H1 (cell line): ENCODE results near the gene KCNH5. TPM values are rescaled to one million over a fixed set of nuclear protein-coding genes. Genes with fewer than 3 reads are reported as not detected.

ENCODE experiments used
- CTCF ChIA-PET: fragments of 300-600 bp; sonication (Branson Sonifier 250); formaldehyde crosslinking; loops from one replicate; lab custom pipeline; 2021; ENCODE audit not compliant: partially characterized antibody; lab: Charles Lee
- POLR2A ChIA-PET: fragments of 300-600 bp; sonication (Branson Sonifier 250); formaldehyde crosslinking; loops from one replicate; lab custom pipeline; 2021; ENCODE audit warnings: inconsistent platforms; ENCODE audit not compliant: partially characterized antibody; lab: Charles Lee
- DNase-seq, 2 experiments: peaks; one replicate each; pipeline versions ENCODE4 v3.0.0 to v3.0.0-alpha.2; 2010 to 2022; ENCODE audit warnings: low spot score in 2 of 2, low read depth in 1 of 2, mixed read lengths in 1 of 2
- FAIRE-seq: peaks from 2 replicates; lab custom pipeline; 2011; peaks lifted over from hg19 to GRCh38; lab: Jason Lieb, UNC
- H2AFZ ChIP-seq: 2 replicates; pipeline ENCODE4 v1.8.1; 2012; ENCODE audit warnings: low read length, inconsistent platforms
- H2AK5ac ChIP-seq: 2 replicates; pipeline ENCODE4 v1.6.1; 2013; ENCODE audit warnings: low read depth, low read length
- H2BK120ac ChIP-seq: replicated peaks from 2 replicates; pipeline ENCODE3; 2013; ENCODE audit warnings: low read depth, low read length, inconsistent platforms
- H2BK12ac ChIP-seq: 2 replicates; pipeline ENCODE4 v1.6.1; 2013; ENCODE audit warnings: low read depth, low read length
- H2BK15ac ChIP-seq: 2 replicates; pipeline ENCODE4 v1.6.1; 2013; ENCODE audit warnings: low read length
- H2BK20ac ChIP-seq: 2 replicates; pipeline ENCODE4 v1.6.1; 2013; ENCODE audit warnings: low read length
- H2BK5ac ChIP-seq: 2 replicates; pipeline ENCODE4 v1.6.1; 2013; ENCODE audit warnings: low read depth, low read length
- H3K14ac ChIP-seq: 2 replicates; pipeline ENCODE4 v1.6.1; 2013; ENCODE audit warnings: inconsistent platforms; ENCODE audit not compliant: insufficient read length
- H3K18ac ChIP-seq: 2 replicates; pipeline ENCODE4 v1.6.1; 2013; ENCODE audit warnings: low read length; ENCODE audit errors: extremely low read depth
- H3K23ac ChIP-seq: 2 replicates; pipeline ENCODE4 v1.6.1; 2013; ENCODE audit warnings: inconsistent platforms; ENCODE audit not compliant: insufficient read length
- H3K23me2 ChIP-seq: 2 replicates; pipeline ENCODE4 v1.6.1; 2013; ENCODE audit warnings: low read depth, low read length
- H3K27ac ChIP-seq: 2 replicates; pipeline ENCODE4 v1.6.1; 2011; ENCODE audit warnings: low read depth, low read length, inconsistent platforms
- H3K27me3 ChIP-seq, 4 experiments: replicated peaks in 1 of 4; 1 replicate in 1 of 4; 2 replicates in 3 of 4; pipeline versions ENCODE4 v1.6.1 to v1.8.1; 2011 to 2013; ENCODE audit warnings: low read length in 3 of 4, mild to moderate bottlenecking in 3 of 4, inconsistent platforms in 2 of 4, mixed read lengths in 2 of 4, moderate library complexity in 1 of 4; ENCODE audit not compliant: control insufficient read depth in 3 of 4, insufficient read depth in 3 of 4; ENCODE audit errors: extremely low read depth in 1 of 4
- H3K36me3 ChIP-seq, 4 experiments: 2 replicates each; pipeline versions ENCODE4 v1.6.1 to v1.8.1; 2011 to 2013; ENCODE audit warnings: mild to moderate bottlenecking in 4 of 4, low read length in 3 of 4, moderate library complexity in 2 of 4, control low read depth in 1 of 4, inconsistent platforms in 1 of 4; ENCODE audit not compliant: insufficient read depth in 4 of 4, control insufficient read depth in 2 of 4
- H3K4ac ChIP-seq: replicated peaks from 2 replicates; pipeline ENCODE3; 2013; ENCODE audit warnings: low read length, low read depth, mixed read lengths, inconsistent platforms; ENCODE audit not compliant: insufficient read length
- H3K4me1 ChIP-seq, 4 experiments: replicated peaks in 1 of 4; 1 replicate in 1 of 4; 2 replicates in 3 of 4; pipeline versions ENCODE4 v1.6.1 to v1.8.1; 2011 to 2013; ENCODE audit warnings: low read length in 3 of 4, inconsistent platforms in 2 of 4, mixed read lengths in 1 of 4; ENCODE audit not compliant: insufficient read depth in 4 of 4, control insufficient read depth in 3 of 4
- H3K4me2 ChIP-seq, 2 experiments: 2 replicates each; pipeline versions ENCODE4 v1.6.1 to v1.8.1; 2011 to 2013; ENCODE audit warnings: low read depth in 2 of 2, low read length in 2 of 2, control low read depth in 1 of 2, inconsistent platforms in 1 of 2, mild to moderate bottlenecking in 1 of 2; ENCODE audit not compliant: insufficient read depth in 1 of 2
- H3K4me3 ChIP-seq, 4 experiments: fragments of 200-600, 300-600 bp in 1 of 4; sonication (generic), shearing (Covaris generic), sonication (Bioruptor Twin) in 1 of 4; 2 replicates each; pipeline versions ENCODE4 v1.5.1 to v1.8.1; 2011 to 2016; ENCODE audit warnings: low read length in 4 of 4, low read depth in 3 of 4, control low read depth in 2 of 4, inconsistent platforms in 2 of 4, mild to moderate bottlenecking in 2 of 4, mixed read lengths in 1 of 4, moderate library complexity in 1 of 4; ENCODE audit not compliant: insufficient read depth in 2 of 4; ENCODE audit errors: extremely low read depth in 1 of 4
- H3K56ac ChIP-seq: replicated peaks from 2 replicates; pipeline ENCODE3; 2013; ENCODE audit warnings: low read depth, mild to moderate bottlenecking, mixed read lengths, low read length, inconsistent platforms; ENCODE audit not compliant: insufficient read length
- H3K79me1 ChIP-seq: 2 replicates; pipeline ENCODE4 v1.6.1; 2013; ENCODE audit warnings: low read depth, low read length, control low read depth
- H3K79me2 ChIP-seq, 2 experiments: 2 replicates each; pipeline versions ENCODE4 v1.6.1 to v1.8.1; 2012 to 2013; ENCODE audit warnings: low read length in 2 of 2, mild to moderate bottlenecking in 2 of 2, inconsistent platforms in 1 of 2; ENCODE audit not compliant: insufficient read depth in 2 of 2, control insufficient read depth in 1 of 2
- H3K9ac ChIP-seq, 4 experiments: replicated peaks in 1 of 4; 1 replicate in 1 of 4; 2 replicates in 3 of 4; pipeline versions ENCODE4 v1.6.1 to v1.8.1; 2011 to 2013; ENCODE audit warnings: low read depth in 3 of 4, low read length in 3 of 4, control low read depth in 2 of 4, mild to moderate bottlenecking in 2 of 4, moderate library complexity in 2 of 4, inconsistent platforms in 1 of 4; ENCODE audit errors: extremely low read depth in 1 of 4
- H3K9me3 ChIP-seq, 2 experiments: 2 replicates each; pipeline versions ENCODE4 v1.6.1 to v1.8.1; 2012 to 2013; ENCODE audit warnings: mild to moderate bottlenecking in 2 of 2, moderate library complexity in 2 of 2, control low read depth in 1 of 2, inconsistent platforms in 1 of 2, low read depth in 1 of 2, low read length in 1 of 2, mixed read lengths in 1 of 2; ENCODE audit not compliant: insufficient read depth in 2 of 2
- H4K20me1 ChIP-seq, 2 experiments: replicated peaks in 1 of 2; 2 replicates each; pipeline versions ENCODE3 to v1.8.1; 2011 to 2013; ENCODE audit warnings: inconsistent platforms in 2 of 2, low read length in 2 of 2, mild to moderate bottlenecking in 1 of 2; ENCODE audit not compliant: insufficient read depth in 2 of 2, control insufficient read depth in 1 of 2
- H4K5ac ChIP-seq: 2 replicates; pipeline ENCODE4 v1.6.1; 2013; ENCODE audit warnings: low read length, low read depth, mixed read lengths, inconsistent platforms; ENCODE audit not compliant: insufficient read length
- H4K8ac ChIP-seq: 2 replicates; pipeline ENCODE4 v1.8.0; 2013; ENCODE audit warnings: mild to moderate bottlenecking, moderate library complexity, low read length, inconsistent platforms; ENCODE audit not compliant: insufficient read depth; ENCODE audit errors: extremely low read depth
- H4K91ac ChIP-seq: replicated peaks from 2 replicates; pipeline ENCODE3; 2013; ENCODE audit warnings: low read length, mixed read lengths, inconsistent platforms; ENCODE audit not compliant: insufficient read length
- ASH2L ChIP-seq: fragments of 200-600, 300-600 bp; sonication (generic); IDR thresholded peaks from one replicate; pipeline ENCODE4 v1.7.1; 2017; ENCODE audit warnings: low read length
- CEBPB ChIP-seq: IDR thresholded peaks from 2 replicates; pipeline ENCODE4 v1.6.1; 2012; ENCODE audit warnings: low read depth, low read length
- EP300 ChIP-seq, 2 experiments: IDR thresholded peaks; 1 replicate in 1 of 2; 2 replicates in 1 of 2; pipeline ENCODE4 v1.6.1; 2011 to 2012; ENCODE audit warnings: low read depth in 2 of 2, low read length in 2 of 2, mild to moderate bottlenecking in 2 of 2, borderline replicate concordance in 1 of 2, inconsistent platforms in 1 of 2, moderate library complexity in 1 of 2
- GTF2F1 ChIP-seq: IDR thresholded peaks from 2 replicates; pipeline ENCODE4 v1.6.1; 2012; ENCODE audit warnings: low read depth, low read length, improper control_type of control experiment, borderline replicate concordance
- POU5F1 ChIP-seq: IDR thresholded peaks from 2 replicates; pipeline ENCODE4 v1.6.1; 2011; ENCODE audit warnings: low read depth, mild to moderate bottlenecking, low read length, moderate library complexity
- RAD21 ChIP-seq, 2 experiments: IDR thresholded peaks in 1 of 2; conservative IDR thresholded peaks in 1 of 2; 2 replicates each; pipeline ENCODE4 v1.6.1; 2011; ENCODE audit warnings: low read depth in 2 of 2, low read length in 2 of 2, improper control_type of control experiment in 1 of 2, inconsistent platforms in 1 of 2, mild to moderate bottlenecking in 1 of 2, moderate library complexity in 1 of 2
- SAP30 ChIP-seq: fragments of 300-600 bp; sonication (generic); IDR thresholded peaks from 2 replicates; pipeline ENCODE4 v1.7.1; 2012; ENCODE audit warnings: low read length, moderate library complexity, mild to moderate bottlenecking, inconsistent platforms; ENCODE audit not compliant: insufficient read depth, insufficient replicate concordance
- polyA plus RNA-seq, 7 experiments: library from polyadenylated mRNA; depleted of rRNA in 3 of 7; stranded (reverse) in 5 of 7; unstranded in 2 of 7; fragments of >200 nt in 5 of 7; fragments of 200-250 nt in 2 of 7; gene quantifications; 1 replicate in 5 of 7; 2 replicates in 1 of 7; 4 replicates in 1 of 7; pipeline versions ENCODE4 v1.2.1 to v1.2.3, GENCODE V29; 2011 to 2013; ENCODE audit warnings: missing spikeins in 2 of 7, mixed read lengths in 2 of 7
- total RNA-seq: library from RNA; stranded (reverse); fragmentation: NEBNext Ultra II Directional; extraction: Animal tissue kit (Norgen Biotek cat#: 25700); gene quantifications from 2 replicates; pipeline ENCODE4 v1.2.1, GENCODE V29; 2021
- TF ChIP-seq, protein P1 (sequence below): IDR thresholded peaks from 2 replicates; pipeline ENCODE4 v1.6.1; 2012; ENCODE audit warnings: inconsistent platforms

The KCNH5 gene
- total and polyA plus RNA-seq, 2 of the 8 experiments (the other 6 are each of a cell fraction or from before 2014, with no cell fraction given), result 0.24 to 0.50 TPM

GRCh38 chr14:62983821-62984220, 61.4 kb downstream of the KCNH5 start:
- Histone ChIP-seq H4K8ac (no peak overlapping the region), H3K18ac (no peak overlapping the region), H3K56ac (no peak overlapping the region), H2BK15ac (no peak overlapping the region), H2BK5ac (no peak overlapping the region), H3K4me2 (no peak overlapping the region), H2AK5ac (no peak overlapping the region), H2BK12ac (no peak overlapping the region)
- CTCF ChIA-PET, result no interaction called here
- FAIRE-seq, result no peak
- TF ChIP-seq, protein P1, sequence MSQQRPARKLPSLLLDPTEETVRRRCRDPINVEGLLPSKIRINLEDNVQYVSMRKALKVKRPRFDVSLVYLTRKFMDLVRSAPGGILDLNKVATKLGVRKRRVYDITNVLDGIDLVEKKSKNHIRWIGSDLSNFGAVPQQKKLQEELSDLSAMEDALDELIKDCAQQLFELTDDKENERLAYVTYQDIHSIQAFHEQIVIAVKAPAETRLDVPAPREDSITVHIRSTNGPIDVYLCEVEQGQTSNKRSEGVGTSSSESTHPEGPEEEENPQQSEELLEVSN, result no peak
- no peak for TF ChIP-seq GTF2F1
- TF ChIP-seq RAD21 (IDR thresholded peaks at IDR 0.05 in 1 of 2, conservative IDR thresholded peaks at IDR 0.05 in 1 of 2; ENCODE audit: low read depth in 2 of 2, low read length in 2 of 2), result no peak
- TF ChIP-seq SAP30, result no peak
- no peak for TF ChIP-seq CEBPB
- no peak for TF ChIP-seq ASH2L
- no peak for TF ChIP-seq EP300 (IDR thresholded peaks at IDR 0.05; ENCODE audit: borderline replicate concordance in 1 of 2, low read depth in 2 of 2, low read length in 2 of 2)
- TF ChIP-seq POU5F1, result no peak
- TF ChIP-seq, all 59 proteins: peak for 0
- Histone ChIP-seq H4K5ac (no peak overlapping the region), H4K91ac (no peak overlapping the region), H3K27ac (no peak overlapping the region), H2AFZ (no peak overlapping the region), H3K79me2 (no peaks in the 10 kb centered on the region), H3K4ac (no peak overlapping the region), H3K23me2 (no peaks in the 10 kb centered on the region; the same call in 1 of the 2 replicates), H3K9ac (no peak overlapping the region), H3K27me3 (no peaks in the 10 kb centered on the region), H2BK20ac (no peak overlapping the region), H2BK120ac (no peak overlapping the region), H3K36me3 (no peaks in the 10 kb centered on the region), H3K23ac (no peak overlapping the region), H4K20me1 (no peaks in the 10 kb centered on the region), H3K14ac (no peak overlapping the region), H3K79me1 (no peaks in the 10 kb centered on the region), H3K9me3 (no peaks in the 10 kb centered on the region), H3K4me3 (no peak overlapping the region), H3K4me1 (peaks cover 0 to 3% (median 0%) of the 10 kb centered on the region in 4 experiments; a peak in 2 of 7 replicates)
- no peak for DNase-seq
- POLR2A ChIA-PET, result no interaction called here
